IPS-NIHi11 (cell line): ENCODE data around the gene GPRASP2.

Experiments
- DNase-seq: peaks from one replicate; pipeline ENCODE4 v3.0.0; 2012; ENCODE audit warnings: mixed read lengths, low spot score

The GPRASP2 gene

DNA sequence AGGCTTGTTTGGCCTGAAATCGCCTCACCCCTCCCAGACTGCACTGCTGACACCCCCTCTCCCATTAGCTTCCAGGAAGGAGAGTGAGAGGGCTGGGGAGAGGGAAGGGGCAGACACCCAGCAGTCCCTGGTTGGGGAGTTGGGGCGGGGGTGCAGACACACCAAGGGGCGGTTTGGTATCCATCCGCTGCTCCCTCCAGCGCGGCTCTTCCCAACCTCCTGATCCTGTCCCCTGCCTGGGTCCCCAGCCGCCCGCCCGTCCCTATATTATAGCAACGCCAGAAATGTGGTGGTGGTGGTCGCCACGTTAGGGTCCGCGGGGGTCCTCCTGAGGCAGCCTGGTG lies 33.2 kb downstream of the GPRASP2 start:
- DNase-seq: peak; percentile 17

- DNase-seq: peak; percentile 61
Observed at GRCh38 chrX:102745857-102746584, 33.8 kb downstream of the GPRASP2 start.

DNA sequence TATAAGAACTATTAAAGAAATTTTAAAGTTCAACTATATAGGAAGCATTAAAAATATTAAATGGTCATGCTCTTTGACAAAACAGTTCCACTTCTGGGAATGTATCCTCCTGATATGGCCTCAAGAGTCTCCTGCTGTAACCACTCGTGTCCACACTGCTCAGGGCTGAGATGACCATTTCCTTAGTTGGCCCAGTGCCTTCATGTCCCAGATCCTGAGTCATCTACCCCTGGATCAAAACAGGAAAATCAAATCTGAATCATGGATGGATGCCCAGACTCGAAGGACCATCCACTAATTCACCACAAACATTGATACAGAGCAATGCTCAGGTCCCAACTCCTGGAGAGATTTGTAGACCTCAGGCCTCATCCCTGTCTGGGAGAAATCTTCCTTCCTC lies 53.0 kb downstream of the GPRASP2 start:
- no peak for DNase-seq

GRCh38 chrX:102765809-102766208 lies 53.6 kb downstream of the GPRASP2 start:
- no peak for DNase-seq

GRCh38 chrX:102767287-102767686 lies 55.0 kb downstream of the GPRASP2 start:
- DNase-seq: no peak
